Femur (tissue), 1 donor: ENCODE results near the gene FNDC3B.

Experiments used
- DNase-seq: peaks from one replicate; pipeline ENCODE4 v3.0.0-alpha.2; 2017

FNDC3B gene

DNA sequence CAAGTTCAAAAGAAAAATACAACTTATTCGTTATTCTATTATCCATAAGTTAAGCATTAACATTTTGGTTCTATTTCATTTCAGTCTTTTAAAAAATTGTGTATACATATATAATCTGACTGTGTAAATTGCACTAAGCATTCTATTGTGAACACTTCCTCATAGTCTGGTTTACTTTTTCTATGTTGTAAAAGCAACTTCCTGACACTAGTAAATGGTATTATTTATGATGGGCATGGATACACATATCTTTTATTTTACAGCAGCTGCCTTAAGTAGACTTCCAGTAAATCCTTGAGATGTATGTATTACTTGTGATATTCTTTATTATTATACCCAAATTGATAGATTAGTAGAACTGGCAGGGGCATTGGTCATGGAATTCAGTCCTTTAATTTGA, 58.2 kb downstream of the FNDC3B start:
- no peak for DNase-seq

DNA sequence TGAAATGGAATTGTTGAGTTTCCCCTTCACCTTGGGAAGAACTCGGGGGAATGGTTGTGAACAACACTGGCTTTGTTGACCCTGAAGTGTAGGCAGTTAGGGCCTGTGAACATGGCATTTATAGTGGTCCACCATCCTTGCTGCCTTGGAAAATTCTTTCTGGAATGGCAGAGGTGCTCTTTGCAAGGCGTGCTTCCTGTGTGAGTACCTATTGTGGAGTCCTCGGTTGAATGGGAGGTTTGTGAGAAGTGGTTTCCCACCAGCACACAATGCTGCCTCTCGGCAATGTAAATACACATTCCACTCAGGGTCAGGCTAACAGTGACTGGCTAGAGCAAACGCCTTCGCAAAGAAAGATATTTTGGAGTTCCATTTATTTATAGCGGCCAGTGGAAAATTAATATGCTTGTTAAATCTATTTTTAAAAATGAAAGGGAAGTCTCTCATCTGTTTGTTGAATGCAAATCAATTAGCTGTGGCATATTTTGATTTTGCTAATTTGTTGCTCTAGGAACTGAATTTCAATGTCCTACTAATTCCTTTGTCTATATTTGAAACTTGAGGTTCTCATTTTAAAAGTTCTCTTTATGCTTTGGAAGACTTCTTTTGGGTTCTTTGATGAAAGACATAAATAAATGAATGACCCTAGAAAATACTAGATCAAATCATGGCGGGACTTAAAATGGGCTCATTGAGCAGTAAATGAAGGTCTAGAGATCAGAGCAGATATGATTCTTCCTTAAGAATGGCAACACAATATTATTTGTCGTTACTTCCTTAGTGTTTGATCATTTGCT, 59.5 kb downstream of the FNDC3B start:
- no peak for DNase-seq

DNA sequence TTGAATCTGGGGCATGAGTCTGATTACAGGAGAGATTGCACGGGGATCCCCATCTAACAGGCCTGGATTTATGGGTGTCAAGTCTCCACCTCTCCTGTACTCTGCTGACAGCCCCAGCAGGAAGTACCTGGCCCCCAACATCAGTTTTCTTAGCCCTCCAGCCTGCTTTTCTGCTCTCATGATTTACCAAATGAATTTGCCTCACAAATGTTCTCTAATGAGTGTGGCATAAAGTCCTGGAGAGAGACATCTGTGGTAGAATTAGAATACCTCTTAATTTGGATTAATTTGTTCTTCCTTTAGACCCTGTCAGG, 60.1 kb downstream of the FNDC3B start:
- DNase-seq: no peak

DNA sequence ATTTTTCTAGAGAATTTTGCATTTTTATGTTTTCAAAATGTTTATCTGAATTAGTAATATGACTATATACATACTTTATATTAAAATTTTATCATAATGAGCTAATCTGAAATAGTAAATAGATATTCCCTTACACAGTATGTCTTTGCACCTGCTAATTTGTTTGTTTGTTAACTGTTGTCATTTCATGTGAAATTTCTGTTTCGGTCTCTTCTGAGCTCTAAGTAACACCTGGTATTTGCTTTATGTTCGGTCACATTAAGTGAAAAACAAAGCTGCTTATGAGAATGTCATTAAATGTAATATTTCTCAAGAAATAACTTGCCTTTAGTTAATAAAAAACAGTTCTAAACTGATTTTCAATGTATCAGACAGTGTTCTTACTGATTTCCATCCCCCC, 61.1 kb downstream of the FNDC3B start:
- DNase-seq: no peak

DNA sequence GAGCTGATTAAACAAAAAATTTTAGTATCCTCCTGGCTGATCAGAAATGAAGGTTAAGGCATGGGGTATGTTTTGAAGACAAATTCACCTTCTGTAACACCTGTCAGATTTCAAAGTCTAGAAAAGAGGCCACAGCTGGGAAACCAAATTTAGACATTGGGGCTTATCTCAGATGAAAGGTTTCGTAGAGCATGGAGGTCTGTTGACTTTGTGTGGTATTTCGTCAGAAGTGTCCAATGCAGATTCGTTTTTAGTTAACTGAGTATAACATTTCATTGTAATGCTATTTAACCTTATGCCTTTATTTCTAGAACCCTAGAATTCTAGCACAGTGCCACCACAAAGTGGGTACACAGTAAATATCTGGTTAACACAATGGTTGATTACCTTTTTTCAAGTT, 61.7 kb downstream of the FNDC3B start:
- DNase-seq: no peak

DNA sequence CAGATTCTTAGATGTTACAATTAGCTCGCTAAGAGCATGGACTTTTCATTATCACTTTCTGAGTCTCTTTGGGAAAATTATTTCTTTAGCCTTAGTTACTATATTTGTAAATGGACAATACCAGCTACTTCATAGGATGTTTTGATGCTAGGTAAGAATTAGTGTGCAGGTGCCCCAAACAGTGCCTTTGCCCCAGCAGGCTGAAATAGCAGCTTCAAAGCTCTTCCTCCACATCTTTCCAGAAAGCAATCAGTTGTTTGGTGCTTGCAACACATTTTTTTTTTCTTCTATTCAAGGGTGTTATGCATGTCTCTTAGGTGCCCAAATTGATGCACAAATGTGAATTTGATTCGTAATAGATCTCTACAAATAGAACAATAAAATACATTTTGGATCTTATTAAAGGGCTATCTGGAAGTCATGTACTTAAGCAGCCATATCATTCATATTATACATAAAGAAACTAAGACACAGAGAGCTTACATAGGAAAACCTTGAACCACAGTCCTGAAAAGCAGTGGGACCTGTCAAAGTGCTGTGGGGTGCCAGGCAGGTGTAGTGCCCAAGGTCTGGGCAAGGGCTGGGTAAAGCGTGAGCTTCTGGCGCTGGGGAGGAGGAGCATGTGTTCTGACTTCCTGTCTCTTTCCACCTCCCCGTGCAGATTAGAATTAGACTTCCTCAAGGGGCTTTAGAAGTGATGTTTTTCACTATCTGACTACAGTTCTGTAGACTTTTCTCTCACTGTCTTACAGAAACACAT, 62.9 kb downstream of the FNDC3B start:
- DNase-seq: no peak

DNA sequence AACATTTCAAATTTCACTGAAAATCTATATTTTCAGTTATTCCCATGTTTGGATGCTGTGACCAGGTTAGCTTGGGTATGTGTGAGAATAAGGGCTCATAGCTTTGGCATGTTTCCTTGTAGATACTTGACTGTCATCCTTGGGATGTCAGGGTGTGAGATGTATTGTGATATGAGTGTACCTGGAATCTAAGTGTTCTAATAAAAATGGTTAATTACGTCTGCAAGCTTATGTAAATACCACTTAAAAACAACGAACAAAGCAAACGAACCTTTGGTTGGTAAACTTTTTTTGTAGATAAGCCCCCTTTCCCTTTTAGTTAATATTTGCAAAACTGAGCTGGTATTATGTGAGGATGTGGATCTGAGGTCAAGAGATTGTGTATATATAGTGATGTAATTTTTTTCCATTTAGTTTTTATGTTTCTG, 63.5 kb downstream of the FNDC3B start:
- no peak for DNase-seq

DNA sequence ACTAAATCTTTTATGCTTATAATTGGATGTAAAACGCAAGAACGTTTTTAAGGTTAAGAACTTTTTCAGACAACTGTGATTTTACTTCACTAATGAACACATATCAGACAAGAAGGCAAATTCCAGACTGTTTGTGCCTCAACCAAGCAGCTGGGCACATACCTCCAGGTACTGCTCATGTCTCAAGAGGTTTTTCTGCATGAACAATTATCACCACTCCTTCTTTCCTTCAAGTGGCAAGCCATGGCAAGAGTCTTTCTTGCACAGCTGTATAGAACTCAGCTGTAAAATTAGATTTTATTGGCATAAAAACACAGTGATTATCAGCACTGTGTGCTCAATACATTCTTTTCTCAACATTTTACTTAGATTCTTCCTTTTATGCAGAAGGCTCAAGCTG, 64.3 kb downstream of the FNDC3B start:
- no peak for DNase-seq

DNA sequence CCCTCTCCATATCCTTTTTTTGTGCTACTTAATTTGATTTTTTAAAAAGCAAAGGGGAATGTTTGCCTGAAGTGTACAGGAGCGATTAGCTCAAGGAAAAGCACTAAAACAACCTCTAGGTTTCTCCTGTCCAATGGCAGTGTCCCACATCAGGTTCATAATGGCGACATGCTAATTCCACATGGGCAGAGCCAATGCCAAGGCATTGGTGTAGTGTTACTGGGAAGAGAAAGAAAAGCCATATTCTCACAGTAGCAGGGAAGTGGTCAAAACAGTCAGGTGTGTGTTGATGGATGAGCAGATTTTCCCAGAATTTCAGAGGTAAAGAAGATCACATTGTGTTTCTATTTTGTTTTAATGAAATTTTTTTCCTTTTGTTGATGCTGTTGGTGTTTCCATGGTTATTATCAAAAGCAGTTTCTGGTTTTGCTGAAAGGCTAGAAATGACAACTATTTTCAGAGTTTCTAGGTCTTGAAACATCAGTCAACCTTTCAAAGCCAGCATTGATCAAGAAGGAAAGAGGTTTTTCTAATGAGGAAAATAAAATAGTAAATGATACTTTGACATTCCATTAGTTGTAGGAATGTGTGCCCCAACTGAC, 65.2 kb downstream of the FNDC3B start:
- no peak for DNase-seq

DNA sequence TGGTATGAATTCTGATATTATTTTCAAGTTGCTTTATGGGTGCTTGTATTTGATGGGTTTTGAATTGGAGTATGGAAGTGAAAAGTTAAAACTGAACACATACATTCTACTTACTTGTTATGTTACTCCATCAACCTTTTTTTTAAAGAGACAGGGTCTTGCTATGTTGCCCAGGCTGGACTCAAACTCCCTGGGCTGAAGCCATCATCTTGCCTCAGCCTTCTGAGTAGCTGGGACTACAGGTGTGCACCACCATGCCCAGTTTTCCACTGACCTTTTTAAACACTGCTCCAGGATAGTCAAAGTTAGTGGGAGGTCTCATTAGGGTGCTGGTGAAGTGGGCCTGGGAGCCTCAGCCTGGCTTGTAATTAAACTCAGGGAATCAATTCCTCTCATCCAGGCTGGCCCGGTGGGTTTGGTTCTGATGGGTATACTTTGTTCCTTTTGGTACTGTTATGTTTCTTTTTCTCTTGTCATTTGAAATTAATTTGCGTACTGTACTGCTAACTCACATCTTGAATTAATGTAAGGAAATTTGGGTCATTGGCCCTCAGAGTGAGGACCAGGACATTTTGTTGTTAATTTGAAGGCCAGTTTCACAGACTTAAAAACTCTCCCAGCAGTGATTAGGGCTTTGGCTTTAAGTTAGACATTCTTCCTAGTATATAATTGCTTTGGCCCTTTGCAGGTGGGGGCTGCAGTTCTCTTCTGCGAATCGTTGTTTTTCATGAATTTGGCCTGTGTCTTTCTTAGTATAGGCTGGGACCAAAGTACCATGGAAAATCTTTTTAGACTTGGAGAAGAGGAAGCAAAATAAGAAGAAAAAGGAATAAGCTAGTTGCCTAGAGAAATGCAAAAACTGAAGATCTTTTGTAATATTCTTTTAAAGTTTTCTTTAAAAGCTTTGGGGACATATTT, 66.9 kb downstream of the FNDC3B start:
- no peak for DNase-seq

DNA sequence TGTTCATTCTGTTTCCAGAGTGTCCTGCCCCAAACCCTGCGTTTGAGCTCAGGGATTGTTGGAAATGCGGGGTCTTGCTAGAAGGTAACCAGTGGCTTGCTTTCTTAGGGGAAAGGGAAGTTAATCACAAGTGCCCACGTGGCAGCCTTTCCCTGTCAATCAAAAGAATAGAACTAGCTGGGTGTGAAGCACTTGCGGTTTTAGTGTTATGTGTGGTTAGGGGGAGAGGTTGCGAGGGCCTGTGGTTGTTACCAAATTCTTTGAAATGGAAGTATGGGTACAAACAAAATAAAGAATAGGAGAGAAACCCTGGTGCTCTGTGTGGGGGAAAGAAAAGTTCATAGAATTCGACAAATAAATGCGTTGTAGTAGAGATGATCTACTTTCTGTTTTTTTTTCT, 67.6 kb downstream of the FNDC3B start:
- DNase-seq: peak; percentile 61

DNA sequence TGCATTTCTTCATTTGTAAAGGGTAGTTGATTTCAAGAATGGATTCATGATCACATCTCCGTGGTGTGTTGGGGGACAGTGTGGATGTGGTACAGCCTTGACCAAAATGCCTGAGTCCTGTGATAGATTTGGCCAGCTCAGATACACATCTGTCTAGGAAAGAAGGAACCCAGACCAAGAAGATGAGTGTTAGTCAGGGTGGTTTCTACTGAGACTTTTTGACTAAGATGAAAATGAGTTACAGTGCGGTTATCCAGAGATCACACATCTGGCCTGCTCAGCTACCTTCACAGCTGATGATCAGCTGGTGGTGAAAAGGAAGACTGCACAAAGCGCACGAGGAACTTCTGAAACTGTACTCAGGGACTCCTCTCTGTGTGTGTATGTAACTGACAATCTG, 68.0 kb downstream of the FNDC3B start:
- no peak for DNase-seq

DNA sequence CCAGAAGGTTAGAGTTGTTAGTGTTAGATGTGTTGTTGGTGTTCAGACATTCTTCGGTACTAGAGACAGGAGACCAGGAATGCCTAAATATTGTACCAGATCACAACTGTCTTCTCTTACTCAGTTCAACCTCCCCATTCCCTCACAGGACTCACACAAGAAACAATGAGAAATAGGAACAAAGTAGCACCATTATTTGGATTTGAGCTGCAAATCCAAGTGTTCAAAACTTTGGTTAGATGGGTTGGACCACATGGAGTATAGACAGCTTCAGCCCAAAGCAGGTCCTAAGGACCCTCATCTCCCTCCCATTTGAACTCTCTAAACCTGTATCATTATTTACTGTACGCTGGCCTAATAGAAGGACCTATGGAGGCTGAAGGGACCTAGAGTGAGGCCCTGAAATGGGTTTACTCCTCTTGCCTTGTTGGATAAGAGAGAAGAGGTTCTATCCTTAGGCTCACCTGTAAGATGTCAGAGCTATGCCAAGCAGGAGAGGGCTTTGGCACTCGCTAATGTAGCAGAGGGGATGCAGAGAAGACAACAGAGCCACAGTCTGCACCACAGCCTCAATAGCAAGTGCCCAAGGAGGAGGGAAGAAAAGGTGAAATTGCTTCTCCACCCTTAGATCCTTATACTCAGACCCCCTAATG, 70.9 kb downstream of the FNDC3B start:
- no peak for DNase-seq

DNA sequence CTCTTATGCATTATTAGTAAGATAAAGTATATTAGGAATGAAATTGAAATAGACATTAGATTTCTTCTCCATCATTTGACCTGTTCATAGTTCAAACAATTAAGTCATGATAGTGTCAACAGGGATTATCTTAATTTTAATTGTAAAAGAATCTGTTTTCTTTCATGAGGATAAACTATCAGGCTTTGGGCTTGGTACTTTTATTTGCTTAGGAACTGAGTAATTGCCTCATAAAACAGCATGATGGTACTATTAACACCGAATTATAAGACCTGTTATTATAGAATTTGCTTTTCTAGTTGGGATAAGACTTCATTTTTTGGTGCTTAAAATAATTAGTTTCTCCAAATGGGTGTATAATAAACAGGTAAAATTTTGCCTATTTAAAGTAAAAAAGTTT, 71.8 kb downstream of the FNDC3B start:
- no peak for DNase-seq

DNA sequence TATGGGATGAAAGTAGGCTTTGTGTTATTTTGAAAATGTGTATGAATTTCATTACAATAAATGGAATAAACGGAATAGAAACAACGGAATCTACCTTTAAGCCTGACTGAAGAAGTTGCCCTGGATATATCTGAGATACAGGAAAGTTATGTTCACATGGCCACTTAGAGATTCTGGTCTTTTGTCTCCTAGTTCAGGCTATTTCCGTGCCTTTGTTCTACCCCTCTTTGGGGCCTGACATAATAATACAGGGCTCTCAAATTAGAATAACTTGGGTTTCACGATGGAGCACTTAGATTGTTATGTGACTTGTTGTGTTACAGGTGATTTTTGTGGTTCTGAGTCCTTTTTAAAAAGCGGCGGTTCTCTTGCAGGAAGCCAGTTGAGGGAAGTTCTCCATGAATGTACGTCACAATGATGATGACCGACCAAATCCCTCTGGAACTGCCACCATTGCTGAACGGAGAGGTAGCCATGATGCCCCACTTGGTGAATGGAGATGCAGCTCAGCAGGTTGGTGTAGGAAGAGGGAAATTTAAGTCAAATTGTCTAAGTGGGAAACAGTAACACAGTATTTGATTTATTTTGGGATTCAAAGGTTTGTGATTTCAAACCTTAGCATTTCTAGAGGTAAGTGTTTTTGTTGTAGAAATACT, 72.8 kb downstream of the FNDC3B start:
- DNase-seq: no peak

DNA sequence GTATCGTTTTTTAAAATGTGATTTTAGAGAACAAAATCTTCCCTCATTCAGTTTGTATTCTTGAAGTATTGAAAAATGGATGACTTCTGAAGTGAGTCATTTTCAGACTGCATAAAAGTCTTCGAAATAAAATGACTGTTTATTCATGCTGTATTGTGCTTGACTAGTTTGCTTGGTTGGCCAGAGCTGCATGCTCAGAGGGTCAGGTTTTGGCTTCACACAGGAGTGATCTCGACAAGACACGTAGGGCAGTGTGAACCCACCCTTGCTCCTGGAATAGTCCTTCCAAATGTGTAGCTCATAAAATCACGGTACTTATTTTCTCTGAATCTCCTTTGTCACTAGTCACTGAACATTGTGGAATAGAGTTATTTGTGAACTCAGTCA, 73.3 kb downstream of the FNDC3B start:
- DNase-seq: no peak

DNA sequence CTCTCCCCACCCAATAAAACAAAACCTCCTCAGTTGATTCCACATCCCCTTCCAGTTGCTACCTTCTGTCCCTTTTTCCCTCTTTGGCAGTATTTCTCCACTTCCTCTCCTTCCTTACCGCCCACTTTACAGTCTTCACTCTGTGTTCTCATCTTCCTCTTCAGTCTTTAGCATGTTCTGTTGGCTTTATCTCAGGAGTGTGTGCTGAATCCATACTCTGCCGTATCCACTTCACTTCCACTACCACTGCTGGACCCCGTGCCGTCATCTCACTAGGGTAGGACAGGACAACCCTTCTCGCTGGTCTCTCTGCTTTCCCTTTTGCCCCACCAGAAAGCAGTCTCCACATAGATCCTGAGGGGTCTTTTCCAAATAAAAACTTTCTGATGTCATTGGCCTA, 74.3 kb downstream of the FNDC3B start:
- no peak for DNase-seq

DNA sequence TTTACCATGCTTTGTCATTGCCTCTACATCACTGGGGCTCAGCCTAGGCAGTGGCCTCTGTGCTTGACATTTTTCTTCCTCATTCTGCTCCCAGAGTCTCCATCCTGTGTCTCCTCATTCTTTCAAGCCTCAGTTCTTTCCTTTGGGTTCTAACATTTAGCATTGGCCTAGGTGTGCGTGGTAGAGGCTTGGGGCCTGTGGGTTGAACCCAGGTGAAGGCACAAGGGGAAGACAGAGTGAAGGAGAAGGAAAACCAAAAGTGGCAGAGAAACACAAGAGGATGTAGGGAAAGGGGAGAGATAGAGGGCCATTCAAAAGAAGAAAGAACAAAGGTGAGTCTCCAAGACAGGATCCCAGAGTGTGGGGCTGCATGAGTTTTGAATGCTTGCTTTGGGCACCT, 75.7 kb downstream of the FNDC3B start:
- DNase-seq: no peak

DNA sequence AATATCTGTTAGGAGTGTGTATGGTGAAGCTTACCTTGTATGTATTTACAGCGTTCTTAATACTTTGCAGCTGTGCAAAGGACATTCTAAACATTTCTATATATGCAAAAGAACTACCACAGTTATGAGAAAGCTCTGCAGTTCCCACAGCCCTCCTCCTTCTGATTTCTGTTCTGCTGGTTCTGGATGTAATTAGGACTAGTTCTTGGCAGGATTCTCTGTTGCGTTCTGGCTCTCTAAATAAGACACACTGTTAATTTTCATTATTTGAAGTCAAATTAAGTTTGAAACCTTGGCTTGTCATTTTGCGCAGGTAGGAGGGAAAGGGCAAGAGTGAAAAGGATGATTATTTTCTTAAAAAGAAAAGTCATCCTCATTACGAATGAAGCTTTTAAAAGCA, 76.4 kb downstream of the FNDC3B start:
- no peak for DNase-seq

DNA sequence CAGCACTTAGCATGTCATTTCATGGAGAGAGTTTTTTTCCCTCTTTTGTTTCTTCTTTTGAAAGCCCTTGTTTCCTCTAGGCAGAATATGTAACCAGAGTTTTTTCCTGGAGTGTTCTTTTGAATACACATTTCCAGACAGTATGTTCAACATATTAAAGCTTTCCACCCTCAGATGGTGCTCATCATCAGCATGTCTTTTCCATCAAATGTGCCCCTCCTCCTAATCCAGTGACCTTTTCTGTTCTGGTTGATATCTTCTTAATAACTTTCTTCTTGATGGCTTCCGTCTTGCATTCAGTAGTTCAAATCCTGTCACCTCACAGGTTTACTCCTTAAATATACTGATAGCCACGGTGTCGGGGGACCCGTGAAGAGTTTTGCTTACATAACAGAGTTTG, 78.6 kb downstream of the FNDC3B start:
- DNase-seq: no peak

DNA sequence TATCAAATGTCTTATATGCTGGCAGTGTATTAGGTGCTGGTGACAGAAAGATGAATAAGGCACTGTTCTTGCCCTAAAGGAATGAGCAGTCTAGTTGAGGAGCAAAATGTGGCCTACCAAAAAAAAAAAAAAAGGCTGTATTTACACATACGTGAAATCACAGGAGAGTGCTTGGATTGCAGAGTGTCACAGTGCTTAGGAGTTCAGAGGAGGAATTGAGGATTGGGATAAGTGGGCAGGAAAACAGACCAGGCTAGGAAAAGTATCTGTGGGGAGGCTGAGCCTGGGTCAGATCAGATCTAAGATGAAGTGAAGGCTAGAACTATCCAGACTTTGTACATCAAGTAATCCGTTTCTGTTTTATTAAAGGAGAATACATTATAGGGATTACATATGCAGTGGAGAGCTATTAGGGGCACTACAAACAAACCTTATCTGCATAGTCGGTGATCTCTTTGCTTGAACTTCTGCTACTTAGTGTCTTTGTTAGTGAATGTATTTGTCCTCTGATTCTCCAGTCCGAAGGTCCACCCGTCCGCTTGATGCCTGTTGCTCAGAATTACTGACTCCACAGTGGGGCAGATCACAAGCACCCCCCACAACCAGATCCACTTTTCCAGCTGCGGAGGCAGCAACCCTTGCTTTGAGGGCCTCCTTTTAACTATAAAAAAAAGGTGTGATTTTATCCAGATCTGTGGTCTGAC, 80.0 kb downstream of the FNDC3B start:
- DNase-seq: no peak
